Measurements from ENCODE around the gene EYA2.

GRCh38 chr20:47173596-47174216 lies 279.1 kb downstream of the EYA2 start:
- TF ChIP-seq, protein P1, sequence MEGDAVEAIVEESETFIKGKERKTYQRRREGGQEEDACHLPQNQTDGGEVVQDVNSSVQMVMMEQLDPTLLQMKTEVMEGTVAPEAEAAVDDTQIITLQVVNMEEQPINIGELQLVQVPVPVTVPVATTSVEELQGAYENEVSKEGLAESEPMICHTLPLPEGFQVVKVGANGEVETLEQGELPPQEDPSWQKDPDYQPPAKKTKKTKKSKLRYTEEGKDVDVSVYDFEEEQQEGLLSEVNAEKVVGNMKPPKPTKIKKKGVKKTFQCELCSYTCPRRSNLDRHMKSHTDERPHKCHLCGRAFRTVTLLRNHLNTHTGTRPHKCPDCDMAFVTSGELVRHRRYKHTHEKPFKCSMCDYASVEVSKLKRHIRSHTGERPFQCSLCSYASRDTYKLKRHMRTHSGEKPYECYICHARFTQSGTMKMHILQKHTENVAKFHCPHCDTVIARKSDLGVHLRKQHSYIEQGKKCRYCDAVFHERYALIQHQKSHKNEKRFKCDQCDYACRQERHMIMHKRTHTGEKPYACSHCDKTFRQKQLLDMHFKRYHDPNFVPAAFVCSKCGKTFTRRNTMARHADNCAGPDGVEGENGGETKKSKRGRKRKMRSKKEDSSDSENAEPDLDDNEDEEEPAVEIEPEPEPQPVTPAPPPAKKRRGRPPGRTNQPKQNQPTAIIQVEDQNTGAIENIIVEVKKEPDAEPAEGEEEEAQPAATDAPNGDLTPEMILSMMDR (optimal IDR thresholded peaks at IDR 0.05 in 1 of 3, IDR thresholded peaks at IDR 0.05 in 1 of 3, conservative IDR thresholded peaks at IDR 0.05 in 1 of 3; ENCODE audit: extremely low read depth in 1 of 3, insufficient read depth in 2 of 3, low read length in 3 of 3) = peak in 1 of 3 experiments; percentile 7
- TF ChIP-seq EZH2 (IDR thresholded peaks at IDR 0.05; ENCODE audit: low read length) = no peak
